HG03103 (cell line): ENCODE measurements around the gene MAJIN.

Experiments used
- ATAC-seq: cut with Tn5 transposase; IDR thresholded peaks from one replicate; pipeline ENCODE4 v1.9.1; 2021; ENCODE audit warnings: low read depth; ENCODE audit not compliant: unreplicated experiment

The MAJIN gene

GRCh38 chr11:64896448-64897022 lies 75.4 kb downstream of the MAJIN start:
- no peak for ATAC-seq

- ATAC-seq = no peak
Measured at GRCh38 chr11:64894812-64895452, 77.0 kb downstream of the MAJIN start.

GRCh38 chr11:64894070-64894811 lies 77.7 kb downstream of the MAJIN start:
- ATAC-seq = no peak

- ATAC-seq = no peak
Measured at GRCh38 chr11:64893194-64894069, 78.5 kb downstream of the MAJIN start.

- ATAC-seq = no peak
Measured at GRCh38 chr11:64892838-64893193, 79.1 kb downstream of the MAJIN start.

- ATAC-seq = no peak
Measured at GRCh38 chr11:64892411-64892831, 79.5 kb downstream of the MAJIN start.

- ATAC-seq = no peak
Measured at GRCh38 chr11:64891880-64892279, 80.0 kb downstream of the MAJIN start.

- no peak for ATAC-seq
Measured at GRCh38 chr11:64891215-64891848, 80.6 kb downstream of the MAJIN start.

- ATAC-seq = no peak
Measured at GRCh38 chr11:64890522-64890939, 81.4 kb downstream of the MAJIN start.

- no peak for ATAC-seq
Measured at GRCh38 chr11:64888729-64889511, 83.0 kb downstream of the MAJIN start.

GRCh38 chr11:64888406-64888728 lies 83.5 kb downstream of the MAJIN start:
- ATAC-seq = no peak
